ENCODE measurements around the gene NPAS3. TPM values are rescaled to one million over a fixed set of nuclear protein-coding genes. Genes with fewer than 3 reads are reported as not detected.

Gene NPAS3
- total and polyA plus RNA-seq, 10 donors, result 0.13 to 9.5 (median 2.9) TPM

- no peaks in the 10 kb centered on the region for H3K27me3 ChIP-seq (replicated peaks in 1 of 7)
- no peak overlapping the region for H3K4me3 ChIP-seq
- no peak for DNase-seq
- H3K9me3 ChIP-seq, result no peaks in the 10 kb centered on the region
- H3K27ac ChIP-seq, result no peak overlapping the region
- TF ChIP-seq POLR2AphosphoS5 (IDR thresholded peaks at IDR 0.05), result no peak
- peaks cover 0 to 7% (median 0%) of the 10 kb centered on the region in 6 donors for H3K4me1 ChIP-seq
- intact Hi-C loops (cut with DNase I; ENCODE audit: low total_unique reads), result no loop called here
- H3K36me3 ChIP-seq, result no peaks in the 10 kb centered on the region
- WGBS, 5 donors, result 84 to 98% (median 92%) methylated on average over 3 of the region's 3 CpGs
These were observed 542.2 kb downstream of the NPAS3 start for GRCh38 chr14:33480887-33481184.

- TF ChIP-seq POLR2A (IDR thresholded peaks at IDR 0.05), result no peak
- no peak for TF ChIP-seq CTCF (IDR thresholded peaks at IDR 0.05 in 8 of 11, conservative IDR thresholded peaks at IDR 0.05 in 3 of 11)
- no peak for TF ChIP-seq POLR2AphosphoS5 (IDR thresholded peaks at IDR 0.05)
- no peak for DNase-seq
- WGBS, 5 donors, result 85 to 93% (median 92%) methylated on average over 6 of the region's 6 CpGs
- no peaks in the 10 kb centered on the region for H3K36me3 ChIP-seq
- intact Hi-C loops (cut with DNase I; ENCODE audit: low total_unique reads), result no loop called here
- H3K4me3 ChIP-seq, result no peak overlapping the region
- no peak overlapping the region for H3K27ac ChIP-seq
- H3K27me3 ChIP-seq (replicated peaks in 1 of 7), result no peaks in the 10 kb centered on the region
- H3K9me3 ChIP-seq, result no peaks in the 10 kb centered on the region
- H3K4me1 ChIP-seq, result peaks cover 0 to 7% (median 0%) of the 10 kb centered on the region in 6 donors
These were observed 544.4 kb downstream of the NPAS3 start for GRCh38 chr14:33483110-33483509.

GRCh38 chr14:33483541-33483940 lies 544.9 kb downstream of the NPAS3 start:
- Histone ChIP-seq H3K27ac (no peak overlapping the region), H3K4me3 (no peak overlapping the region), H3K27me3 (replicated peaks in 1 of 7) (no peaks in the 10 kb centered on the region), H3K36me3 (no peaks in the 10 kb centered on the region), H3K9me3 (no peaks in the 10 kb centered on the region), H3K4me1 (peaks cover 0 to 7% (median 0%) of the 10 kb centered on the region in 6 donors)
- 75 to 84% (median 79%) methylated on average over 4 of the region's 4 CpGs for WGBS, 5 donors
- intact Hi-C loops (cut with DNase I; ENCODE audit: low total_unique reads), result no loop called here
- TF ChIP-seq POLR2A (IDR thresholded peaks at IDR 0.05) (no peak), POLR2AphosphoS5 (IDR thresholded peaks at IDR 0.05) (no peak)
- DNase-seq, result no peak

GRCh38 chr14:33484264-33484663 lies 545.6 kb downstream of the NPAS3 start:
- Histone ChIP-seq H3K27ac (no peak overlapping the region), H3K27me3 (replicated peaks in 1 of 7) (no peaks in the 10 kb centered on the region), H3K4me3 (no peak overlapping the region), H3K9me3 (no peaks in the 10 kb centered on the region), H3K4me1 (peaks cover 0 to 7% (median 0%) of the 10 kb centered on the region in 6 donors), H3K36me3 (no peaks in the 10 kb centered on the region)
- no peak for DNase-seq
- intact Hi-C loops (cut with DNase I; ENCODE audit: low total_unique reads), result no loop called here
- 4 to 13% (median 8%) methylated on average over 5 of the region's 5 CpGs for WGBS, 5 donors
- no peak for TF ChIP-seq POLR2A (IDR thresholded peaks at IDR 0.05)
- TF ChIP-seq POLR2AphosphoS5 (IDR thresholded peaks at IDR 0.05), result no peak
- TF ChIP-seq CTCF (IDR thresholded peaks at IDR 0.05 in 8 of 11, conservative IDR thresholded peaks at IDR 0.05 in 3 of 11), result no peak

- H3K4me1 ChIP-seq, result peaks cover 0 to 7% (median 0%) of the 10 kb centered on the region in 6 donors
- H3K27me3 ChIP-seq (replicated peaks in 1 of 7), result no peaks in the 10 kb centered on the region
- 75 to 87% (median 85%) methylated on average over 2 of the region's 2 CpGs for WGBS, 5 donors
- H3K4me3 ChIP-seq, result no peak overlapping the region
- no peak overlapping the region for H3K27ac ChIP-seq
- H3K9me3 ChIP-seq, result no peaks in the 10 kb centered on the region
- TF ChIP-seq CTCF (IDR thresholded peaks at IDR 0.05 in 8 of 11, conservative IDR thresholded peaks at IDR 0.05 in 3 of 11) (no peak), POLR2AphosphoS5 (IDR thresholded peaks at IDR 0.05) (no peak), POLR2A (IDR thresholded peaks at IDR 0.05) (no peak)
- H3K36me3 ChIP-seq, result no peaks in the 10 kb centered on the region
- intact Hi-C loops (cut with DNase I; ENCODE audit: low total_unique reads), result no loop called here
- DNase-seq, result no peak
These were observed 547.7 kb downstream of the NPAS3 start for GRCh38 chr14:33486332-33486890.
